CD14-positive monocyte (primary cell): ENCODE measurements around the gene SEPHS1. TPM values are rescaled to one million over a fixed set of nuclear protein-coding genes. Genes with fewer than 3 reads are reported as not detected.

Experiments
- DNase-seq, 3 donors: peaks; one replicate each; pipeline ENCODE4 v3.0.0-alpha.2; 2011 to 2022
- H2AFZ ChIP-seq: 2 replicates; pipeline ENCODE4 v1.6.0; 2012; ENCODE audit warnings: mild to moderate bottlenecking, low read depth, low read length, inconsistent platforms; ENCODE audit not compliant: insufficient read depth, poor library complexity, severe bottlenecking
- H3K27ac ChIP-seq, 2 donors: 1 replicate in 1 of 2; 2 replicates in 1 of 2; pipeline ENCODE4 v1.5.1; 2012 to 2013; ENCODE audit warnings: low read length in 2 of 2, control low read depth in 1 of 2, inconsistent platforms in 1 of 2, low read depth in 1 of 2, mild to moderate bottlenecking in 1 of 2
- H3K27me3 ChIP-seq, 2 donors: one replicate each; pipeline versions ENCODE4 v1.6.0 to v1.6.1; 2011 to 2013; ENCODE audit warnings: low read length in 2 of 2; ENCODE audit not compliant: control insufficient read depth in 2 of 2, insufficient read depth in 2 of 2
- H3K36me3 ChIP-seq, 2 donors: replicated peaks in 1 of 2; 1 replicate in 1 of 2; 2 replicates in 1 of 2; pipeline versions ENCODE4 v1.5.1 to v1.6.1; 2012 to 2013; ENCODE audit warnings: low read length in 2 of 2, control low read depth in 1 of 2, inconsistent platforms in 1 of 2, mild to moderate bottlenecking in 1 of 2; ENCODE audit not compliant: insufficient read depth in 2 of 2, control insufficient read depth in 1 of 2
- H3K4me1 ChIP-seq, 2 donors: 1 replicate in 1 of 2; 2 replicates in 1 of 2; pipeline versions ENCODE4 v1.5.1 to v1.6.1; 2012 to 2013; ENCODE audit warnings: low read length in 2 of 2, control low read depth in 1 of 2, inconsistent platforms in 1 of 2, mild to moderate bottlenecking in 1 of 2, moderate library complexity in 1 of 2; ENCODE audit not compliant: insufficient read depth in 2 of 2, control insufficient read depth in 1 of 2
- H3K4me2 ChIP-seq: replicated peaks from 2 replicates; pipeline ENCODE3; 2012; ENCODE audit warnings: low read length, moderate library complexity, mild to moderate bottlenecking; ENCODE audit not compliant: poor library complexity, severe bottlenecking; ENCODE audit errors: extremely low read depth
- H3K4me3 ChIP-seq, 3 experiments: fragments of 200-600 bp in 1 of 3; sonication (generic) in 1 of 3; replicated peaks in 1 of 3; 1 replicate in 2 of 3; 2 replicates in 1 of 3; pipeline ENCODE4 v1.5.1; 2011 to 2013; ENCODE audit warnings: low read length in 3 of 3, mild to moderate bottlenecking in 3 of 3, control low read depth in 2 of 3, low read depth in 2 of 3, inconsistent platforms in 1 of 3, moderate library complexity in 1 of 3
- H3K79me2 ChIP-seq: 2 replicates; pipeline ENCODE4 v1.6.0; 2012; ENCODE audit warnings: mild to moderate bottlenecking, control low read depth, inconsistent platforms, low read length, moderate library complexity; ENCODE audit not compliant: insufficient read depth
- H3K9ac ChIP-seq: 2 replicates; pipeline ENCODE4 v1.6.0; 2017; ENCODE audit warnings: low read length, mild to moderate bottlenecking; ENCODE audit not compliant: insufficient read depth, poor library complexity, severe bottlenecking
- H3K9me3 ChIP-seq, 2 donors: replicated peaks in 1 of 2; 1 replicate in 1 of 2; 2 replicates in 1 of 2; pipeline versions ENCODE4 v1.5.1 to v1.6.1; 2012 to 2013; ENCODE audit warnings: low read length in 2 of 2, control low read depth in 1 of 2; ENCODE audit not compliant: control insufficient read depth in 1 of 2, insufficient read depth in 1 of 2
- H4K20me1 ChIP-seq: 2 replicates; pipeline ENCODE4 v1.6.0; 2012; ENCODE audit warnings: mild to moderate bottlenecking, low read length, control low read depth, moderate library complexity; ENCODE audit not compliant: insufficient read depth
- H3K27ac Mint-ChIP-seq, 7 donors: one replicate each; pipeline ENCODE4 v1.8.0; 2020; ENCODE audit warnings: mild to moderate bottlenecking in 7 of 7, mixed read lengths in 7 of 7, moderate library complexity in 6 of 7, inconsistent platforms in 2 of 7
- H3K27me3 Mint-ChIP-seq, 3 donors: one replicate each; pipeline ENCODE4 v1.8.0; 2021 to 2022; ENCODE audit warnings: low read depth in 3 of 3, mild to moderate bottlenecking in 3 of 3, mixed read lengths in 3 of 3, moderate library complexity in 3 of 3, inconsistent platforms in 1 of 3
- H3K36me3 Mint-ChIP-seq, 2 donors: one replicate each; pipeline ENCODE4 v1.8.0; 2020; ENCODE audit warnings: mixed read lengths in 2 of 2, inconsistent platforms in 1 of 2, mild to moderate bottlenecking in 1 of 2
- H3K4me1 Mint-ChIP-seq: one replicate; pipeline ENCODE4 v1.8.0; 2020; ENCODE audit warnings: mild to moderate bottlenecking, mixed read lengths
- H3K4me3 Mint-ChIP-seq, 2 donors: one replicate each; pipeline ENCODE4 v1.8.0; 2020; ENCODE audit warnings: mild to moderate bottlenecking in 2 of 2, mixed read lengths in 2 of 2, moderate library complexity in 1 of 2
- H3K9me3 Mint-ChIP-seq, 7 donors: one replicate each; pipeline ENCODE4 v1.8.0; 2020 to 2022; ENCODE audit warnings: mixed read lengths in 7 of 7, mild to moderate bottlenecking in 6 of 7, moderate library complexity in 6 of 7, inconsistent platforms in 2 of 7
- WGBS: methylation state at CpG from one replicate; pipeline ENCODE4 v1.1.5; 2013; ENCODE audit warnings: missing lambda C conversion rate; ENCODE audit not compliant: insufficient coverage; 5-methylcytosine and 5-hydroxymethylcytosine counted together
- intact Hi-C, 2 donors: fragments of 100-400 bp; cut with micrococcal nuclease; formaldehyde crosslinking; loops; one replicate each; pipeline versions ENCODE4 v1.15.0 to v1.15.1; 2023
- polyA minus RNA-seq: library from RNA; depleted of rRNA, polyadenylated mRNA; stranded (reverse); fragments of >200 nt; gene quantifications from 2 replicates; pipeline ENCODE4 v1.2.3, GENCODE V29; 2012
- polyA plus RNA-seq, 3 donors: library from polyadenylated mRNA; depleted of rRNA in 1 of 3; unstranded in 2 of 3; stranded (reverse) in 1 of 3; fragments of 300-500 nt in 2 of 3; fragments of >200 nt in 1 of 3; fragmentation: Illumina TruSeq in 2 of 3; gene quantifications; 1 replicate in 2 of 3; 2 replicates in 1 of 3; pipeline ENCODE4 v1.2.3, GENCODE V29; 2012 to 2021
- total RNA-seq, 12 experiments: library from RNA in 1 of 12; stranded (reverse) in 1 of 12; fragments of 120-200 nt in 1 of 12; gene quantifications; one replicate each; pipeline ENCODE4 v1.2.4 and lab custom pipeline; 2013 to 2026; ENCODE audit warnings: mixed read lengths in 6 of 12, inconsistent platforms in 1 of 12
- TF ChIP-seq, protein P1 (sequence below): fragments of 200-600 bp; IDR thresholded peaks from one replicate; pipeline ENCODE4 v1.8.0; 2022; ENCODE audit warnings: antibody characterized with exemption, mild to moderate bottlenecking

The SEPHS1 gene, protein sequence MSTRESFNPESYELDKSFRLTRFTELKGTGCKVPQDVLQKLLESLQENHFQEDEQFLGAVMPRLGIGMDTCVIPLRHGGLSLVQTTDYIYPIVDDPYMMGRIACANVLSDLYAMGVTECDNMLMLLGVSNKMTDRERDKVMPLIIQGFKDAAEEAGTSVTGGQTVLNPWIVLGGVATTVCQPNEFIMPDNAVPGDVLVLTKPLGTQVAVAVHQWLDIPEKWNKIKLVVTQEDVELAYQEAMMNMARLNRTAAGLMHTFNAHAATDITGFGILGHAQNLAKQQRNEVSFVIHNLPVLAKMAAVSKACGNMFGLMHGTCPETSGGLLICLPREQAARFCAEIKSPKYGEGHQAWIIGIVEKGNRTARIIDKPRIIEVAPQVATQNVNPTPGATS
- 13.5 TPM for total RNA-seq (2013)
- 10 to 100 TPM; 11.9 to 16.3 (median 15.1) TPM for polyA plus RNA-seq
- polyA minus RNA-seq, result 6.2 and 9.1 TPM in 2 replicates
- total RNA-seq (lab: John Stamatoyannopoulos, UW), result 3.6 to 20.5 (median 12.9) reads per million in 11 experiments

DNA sequence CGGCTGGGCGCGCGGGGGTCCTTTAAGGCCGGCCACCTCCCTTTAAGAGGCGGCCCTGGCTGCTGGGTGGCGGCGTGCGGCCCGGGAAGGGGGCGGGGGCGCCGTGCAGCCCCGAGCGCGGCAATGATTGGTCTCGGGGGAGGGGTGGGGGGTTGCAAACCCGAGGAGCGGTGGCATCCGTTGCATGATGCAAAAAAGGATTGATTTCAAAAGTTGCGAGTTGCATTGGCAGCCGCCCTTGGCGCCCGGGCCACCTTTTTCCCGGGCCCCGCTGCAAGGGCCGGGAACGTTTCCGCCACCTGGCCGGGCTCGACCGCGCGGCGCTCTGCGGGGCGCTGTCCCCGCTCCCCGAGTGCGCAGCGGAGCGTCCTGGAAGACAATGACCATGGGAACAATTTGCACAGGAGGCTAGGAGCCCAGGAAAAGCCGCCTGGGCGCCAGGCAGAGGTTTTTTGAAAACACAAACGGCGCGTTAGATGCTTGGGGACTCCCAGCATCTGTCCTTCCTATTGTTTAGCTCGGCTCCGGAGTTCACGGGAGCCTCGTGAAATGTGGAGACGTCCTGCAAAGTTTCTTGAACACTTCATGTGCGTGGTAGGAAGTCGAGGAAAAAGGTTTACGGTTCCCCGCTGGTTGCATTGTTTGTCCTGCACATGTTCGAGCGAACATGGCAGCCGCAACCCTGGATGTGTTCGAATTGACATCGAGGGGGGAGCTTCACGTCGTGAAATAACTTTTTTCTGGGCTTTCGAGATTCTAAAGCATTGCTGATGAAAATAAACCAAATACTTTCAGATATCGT lies at the start of gene SEPHS1:
SEPHS1 (minus strand) TSS at position 78 of the 802 bp plus-strand sequence. CDS start 3,343 bp downstream, outside the sequence.
- peaks cover 19 to 34% (median 29%) of the 10 kb centered on the region in 3 donors for H3K27me3 Mint-ChIP-seq
- 0% methylated on average over 62 of the region's 65 CpGs for WGBS
- Histone ChIP-seq H3K4me1 (peaks cover 33 to 40% of the 10 kb centered on the region in 2 donors), H3K4me2 (peak within 1 kb of the TSS; percentile 99), H3K9me3 (no peaks in the 10 kb centered on the region), H3K79me2 (peaks cover 38% of the 10 kb centered on the region), H3K9ac (peak within 1 kb of the TSS; percentile 85), H3K27ac (peak within 1 kb of the TSS; percentile 48 to 73), H3K36me3 (peaks cover 0 to under 1% of the 10 kb centered on the region in 2 donors), H4K20me1 (no peaks in the 10 kb centered on the region), H3K27me3 (peaks cover 3 to 24% of the 10 kb centered on the region in 2 donors), H3K4me3 (peak within 1 kb of the TSS; percentile 48 to 82 (median 64)), H2AFZ (peak within 1 kb of the TSS; percentile 94)
- no peaks in the 10 kb centered on the region for H3K9me3 Mint-ChIP-seq
- peak in 1 of 3 donors; percentile 32 for DNase-seq
- TF ChIP-seq, protein P1, sequence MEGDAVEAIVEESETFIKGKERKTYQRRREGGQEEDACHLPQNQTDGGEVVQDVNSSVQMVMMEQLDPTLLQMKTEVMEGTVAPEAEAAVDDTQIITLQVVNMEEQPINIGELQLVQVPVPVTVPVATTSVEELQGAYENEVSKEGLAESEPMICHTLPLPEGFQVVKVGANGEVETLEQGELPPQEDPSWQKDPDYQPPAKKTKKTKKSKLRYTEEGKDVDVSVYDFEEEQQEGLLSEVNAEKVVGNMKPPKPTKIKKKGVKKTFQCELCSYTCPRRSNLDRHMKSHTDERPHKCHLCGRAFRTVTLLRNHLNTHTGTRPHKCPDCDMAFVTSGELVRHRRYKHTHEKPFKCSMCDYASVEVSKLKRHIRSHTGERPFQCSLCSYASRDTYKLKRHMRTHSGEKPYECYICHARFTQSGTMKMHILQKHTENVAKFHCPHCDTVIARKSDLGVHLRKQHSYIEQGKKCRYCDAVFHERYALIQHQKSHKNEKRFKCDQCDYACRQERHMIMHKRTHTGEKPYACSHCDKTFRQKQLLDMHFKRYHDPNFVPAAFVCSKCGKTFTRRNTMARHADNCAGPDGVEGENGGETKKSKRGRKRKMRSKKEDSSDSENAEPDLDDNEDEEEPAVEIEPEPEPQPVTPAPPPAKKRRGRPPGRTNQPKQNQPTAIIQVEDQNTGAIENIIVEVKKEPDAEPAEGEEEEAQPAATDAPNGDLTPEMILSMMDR, result no peak
- H3K4me3 Mint-ChIP-seq, result peak within 1 kb of the TSS; percentile 88 to 95
- intact Hi-C loops, result loop anchor here in 1 of 2 donors (5.0 kb wide), 1 partner anchor 46 kb away; the partner anchor contains the start of gene PHYH
- H3K4me1 Mint-ChIP-seq, result peaks cover 38% of the 10 kb centered on the region
- H3K36me3 Mint-ChIP-seq, result peaks cover 6 to 7% of the 10 kb centered on the region in 2 donors
- peak within 1 kb of the TSS; percentile 30 to 83 (median 72) for H3K27ac Mint-ChIP-seq

DNA sequence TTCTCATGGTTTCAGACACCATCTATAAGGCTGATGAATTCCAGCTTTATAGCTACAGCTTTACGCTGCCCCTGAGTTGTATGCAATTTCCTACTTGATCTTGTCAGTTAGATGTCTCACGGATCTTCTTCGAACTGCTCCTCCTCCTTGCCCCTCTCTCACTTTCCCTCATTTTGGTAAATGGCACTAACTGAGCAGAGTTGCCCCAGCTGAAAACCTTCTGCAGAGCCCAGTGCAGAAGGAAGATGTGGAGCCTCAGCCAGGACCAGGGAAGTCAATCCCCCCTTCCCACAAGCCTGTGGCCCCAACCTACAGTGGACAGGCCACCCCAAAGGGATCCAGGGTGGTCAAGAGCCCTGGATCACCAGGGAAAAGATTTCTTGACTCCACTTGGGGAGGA lies 49.0 kb upstream of the SEPHS1 start:
- H3K9me3 Mint-ChIP-seq, result peaks cover 0 to 8% (median 2%) of the 10 kb centered on the region in 7 donors
- Histone ChIP-seq H3K9ac (no peak overlapping the region), H3K4me1 (no peaks in the 10 kb centered on the region), H3K79me2 (no peaks in the 10 kb centered on the region), H3K4me3 (no peak overlapping the region), H2AFZ (no peak overlapping the region), H4K20me1 (no peaks in the 10 kb centered on the region), H3K9me3 (no peaks in the 10 kb centered on the region), H3K27ac (no peak overlapping the region), H3K27me3 (no peaks in the 10 kb centered on the region), H3K4me2 (no peak overlapping the region), H3K36me3 (no peaks in the 10 kb centered on the region)
- intact Hi-C loops, result no loop called here
- peaks cover 2 to 9% (median 6%) of the 10 kb centered on the region in 3 donors for H3K27me3 Mint-ChIP-seq
- no peak overlapping the region for H3K4me3 Mint-ChIP-seq
- TF ChIP-seq, protein P1, result no peak
- no peaks in the 10 kb centered on the region for H3K4me1 Mint-ChIP-seq
- no peak overlapping the region for H3K27ac Mint-ChIP-seq
- WGBS, result 77% methylated on average over 3 of the region's 3 CpGs
- H3K36me3 Mint-ChIP-seq, result no peaks in the 10 kb centered on the region
- DNase-seq, result no peak
